ENCODE data around the gene PRRC2A.

Gene PRRC2A

GRCh38 chr6:31619805-31620585 is 520 bp upstream of the PRRC2A start:
- peak; percentile 99 for DNase-seq (ENCODE audit: low spot score)
- peak overlapping the region; percentile 89 for H3K4me3 ChIP-seq

DNA sequence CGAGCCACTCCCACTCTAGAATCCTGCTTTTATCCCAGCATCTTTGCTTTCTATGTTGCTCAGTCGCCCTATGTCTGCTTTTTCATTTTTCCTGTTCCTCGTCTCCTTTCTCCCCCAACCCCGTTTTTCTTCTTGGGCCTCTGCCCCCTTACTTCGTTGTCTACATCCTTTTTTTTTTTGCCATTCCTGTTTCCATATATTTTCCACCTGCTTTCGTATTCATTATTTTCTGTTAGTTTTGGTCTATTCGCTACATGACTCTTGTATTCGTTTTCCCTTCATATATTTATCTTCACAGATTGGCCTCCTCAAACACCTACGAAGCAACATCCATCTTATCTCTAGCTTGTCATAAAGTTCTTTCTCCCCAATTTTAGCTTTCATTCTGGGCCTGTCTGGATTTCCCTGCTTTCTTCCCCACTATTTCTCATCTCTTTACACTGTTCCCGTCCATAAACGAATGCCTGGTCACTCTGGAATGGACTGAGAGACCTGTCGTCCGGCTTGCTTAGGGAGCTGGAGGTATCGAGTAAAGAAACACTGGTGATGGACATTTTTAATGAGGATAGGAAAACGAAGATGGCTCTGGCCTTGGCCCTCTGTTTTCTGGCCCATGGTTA is 915 bp downstream of the PRRC2A start:
- no peak for DNase-seq (ENCODE audit: low spot score)
- Histone ChIP-seq H3K27ac (peak overlapping the region; percentile 97 to 98), H3K4me3 (peak overlapping the region; percentile 89)
- TF ChIP-seq, protein P1, sequence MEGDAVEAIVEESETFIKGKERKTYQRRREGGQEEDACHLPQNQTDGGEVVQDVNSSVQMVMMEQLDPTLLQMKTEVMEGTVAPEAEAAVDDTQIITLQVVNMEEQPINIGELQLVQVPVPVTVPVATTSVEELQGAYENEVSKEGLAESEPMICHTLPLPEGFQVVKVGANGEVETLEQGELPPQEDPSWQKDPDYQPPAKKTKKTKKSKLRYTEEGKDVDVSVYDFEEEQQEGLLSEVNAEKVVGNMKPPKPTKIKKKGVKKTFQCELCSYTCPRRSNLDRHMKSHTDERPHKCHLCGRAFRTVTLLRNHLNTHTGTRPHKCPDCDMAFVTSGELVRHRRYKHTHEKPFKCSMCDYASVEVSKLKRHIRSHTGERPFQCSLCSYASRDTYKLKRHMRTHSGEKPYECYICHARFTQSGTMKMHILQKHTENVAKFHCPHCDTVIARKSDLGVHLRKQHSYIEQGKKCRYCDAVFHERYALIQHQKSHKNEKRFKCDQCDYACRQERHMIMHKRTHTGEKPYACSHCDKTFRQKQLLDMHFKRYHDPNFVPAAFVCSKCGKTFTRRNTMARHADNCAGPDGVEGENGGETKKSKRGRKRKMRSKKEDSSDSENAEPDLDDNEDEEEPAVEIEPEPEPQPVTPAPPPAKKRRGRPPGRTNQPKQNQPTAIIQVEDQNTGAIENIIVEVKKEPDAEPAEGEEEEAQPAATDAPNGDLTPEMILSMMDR (IDR thresholded peaks at IDR 0.05) = no peak

More at GRCh38 chr6:31619805-31620585, 520 bp upstream of the PRRC2A start:
- peak overlapping the region; percentile 97 to 98 for H3K27ac ChIP-seq
- TF ChIP-seq, protein P1 (IDR thresholded peaks at IDR 0.05) = no peak

DNA sequence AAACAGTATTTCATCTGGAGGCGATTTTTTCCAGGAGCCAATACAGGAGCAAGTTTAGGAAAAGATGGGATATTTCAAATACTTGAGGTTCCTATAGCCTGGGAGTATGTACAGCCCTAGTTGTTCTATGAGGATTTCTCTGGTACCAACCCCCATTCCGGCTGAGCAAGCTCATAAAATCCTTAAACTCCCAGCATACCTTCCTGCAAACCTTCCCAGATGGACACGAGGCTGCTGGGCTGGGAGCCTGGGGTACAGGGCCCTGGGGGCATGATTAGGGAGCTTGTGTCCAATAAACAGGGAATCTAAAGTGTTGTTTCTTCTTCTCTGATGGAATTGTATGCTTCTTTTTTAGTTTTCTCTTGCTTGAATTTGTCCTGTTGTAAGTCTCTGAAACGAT is 1.5 kb downstream of the PRRC2A start:
- no peak for DNase-seq (ENCODE audit: low spot score)
- TF ChIP-seq, protein P1 (IDR thresholded peaks at IDR 0.05) = no peak
- Histone ChIP-seq H3K27ac (peak overlapping the region; percentile 74 to 98), H3K4me3 (peak overlapping the region; percentile 89)

GRCh38 chr6:31622684-31623091 is 2.2 kb downstream of the PRRC2A start:
- no peak overlapping the region for H3K27ac ChIP-seq
- DNase-seq (ENCODE audit: low spot score) = no peak
- TF ChIP-seq, protein P1 (IDR thresholded peaks at IDR 0.05) = no peak
- peak overlapping the region; percentile 89 for H3K4me3 ChIP-seq

- TF ChIP-seq, protein P1 (IDR thresholded peaks at IDR 0.05) = no peak
- DNase-seq (ENCODE audit: low spot score) = no peak
- Histone ChIP-seq H3K4me3 (no peak overlapping the region), H3K27ac (no peak overlapping the region)
These were observed 3.6 kb downstream of the PRRC2A start for GRCh38 chr6:31624070-31624469.

DNA sequence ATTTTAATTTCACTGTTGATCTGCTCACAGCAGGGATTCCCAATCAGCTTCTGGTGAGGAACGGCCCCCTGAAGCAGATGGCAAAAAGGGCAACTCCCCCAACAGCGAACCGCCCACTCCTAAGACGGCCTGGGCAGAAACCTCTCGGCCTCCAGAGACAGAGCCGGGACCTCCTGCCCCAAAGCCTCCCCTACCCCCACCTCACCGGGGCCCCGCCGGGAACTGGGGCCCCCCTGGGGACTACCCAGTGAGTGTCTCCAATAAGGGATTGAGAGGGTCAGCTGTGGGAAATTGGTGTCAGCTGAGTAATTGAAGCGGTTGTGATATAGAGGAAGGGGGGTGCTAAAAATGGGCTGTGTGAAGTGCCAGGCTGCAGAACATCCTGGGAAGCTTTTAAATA is 6.4 kb downstream of the PRRC2A start:
- no peak for DNase-seq (ENCODE audit: low spot score)
- TF ChIP-seq, protein P1 (IDR thresholded peaks at IDR 0.05) = no peak
- Histone ChIP-seq H3K27ac (no peak overlapping the region), H3K4me3 (no peak overlapping the region)
